GM12878 (cell line): ENCODE results near the gene PUS10. TPM values are rescaled to one million over a fixed set of nuclear protein-coding genes. Genes with fewer than 3 reads are reported as not detected.
A peak's percentile ranks its signal among the peaks of the same experiment; 100 is the strongest.

Experiments
- ATF2 ChIP-seq: IDR thresholded peaks from 2 replicates; pipeline ENCODE4 v1.6.1; 2012; ENCODE audit warnings: low read length, inconsistent platforms
- ATF7 ChIP-seq: fragments of 450-650 bp; IDR thresholded peaks from 2 replicates; pipeline ENCODE4 v1.6.1; 2016; ENCODE audit warnings: low read depth, mild to moderate bottlenecking
- BCL3 ChIP-seq: IDR thresholded peaks from 2 replicates; pipeline ENCODE4 v1.6.1; 2011; ENCODE audit warnings: borderline replicate concordance, low read depth, mild to moderate bottlenecking, moderate library complexity, low read length; ENCODE audit not compliant: insufficient read depth, poor library complexity, severe bottlenecking
- CBFB ChIP-seq: IDR thresholded peaks from 2 replicates; pipeline ENCODE4 v1.6.1; 2016; ENCODE audit warnings: antibody characterized with exemption, low read depth
- CEBPZ ChIP-seq: fragments of 150-350 bp; IDR thresholded peaks from 2 replicates; pipeline ENCODE4 v1.6.1; 2016; ENCODE audit warnings: low read depth, low read length
- CREM ChIP-seq: IDR thresholded peaks from 2 replicates; pipeline ENCODE4 v1.6.1; 2014; ENCODE audit warnings: antibody characterized with exemption, low read depth
- EED ChIP-seq: sonication (generic); IDR thresholded peaks from 2 replicates; pipeline ENCODE4 v1.6.1; 2016; ENCODE audit warnings: antibody characterized with exemption, low read depth
- ESRRA ChIP-seq: IDR thresholded peaks from 2 replicates; pipeline ENCODE4 v1.6.1; 2012; ENCODE audit warnings: mild to moderate bottlenecking, low read length, improper control_type of control experiment
- JUND ChIP-seq: IDR thresholded peaks from 2 replicates; pipeline ENCODE4 v1.6.1; 2012; ENCODE audit warnings: low read depth, mild to moderate bottlenecking, low read length, improper control_type of control experiment, moderate library complexity
- MEF2B ChIP-seq: fragments of 450-650 bp; IDR thresholded peaks from 2 replicates; pipeline ENCODE4 v1.6.1; 2018; ENCODE audit warnings: mild to moderate bottlenecking, moderate library complexity; ENCODE audit not compliant: partially characterized antibody, poor library complexity, severe bottlenecking
- MLLT1 ChIP-seq: fragments of 450-650 bp; IDR thresholded peaks from 2 replicates; pipeline ENCODE4 v1.6.1; 2016; ENCODE audit warnings: mild to moderate bottlenecking
- MYB ChIP-seq: fragments of 150-350 bp; IDR thresholded peaks from 2 replicates; pipeline ENCODE4 v1.6.1; 2014; ENCODE audit warnings: mild to moderate bottlenecking, low read depth, low read length, borderline replicate concordance
- NR2C2 ChIP-seq: IDR thresholded peaks from 2 replicates; pipeline ENCODE4 v1.6.1; 2011; ENCODE audit warnings: borderline replicate concordance, low read depth; ENCODE audit not compliant: control insufficient read depth, insufficient read length
- PML ChIP-seq: IDR thresholded peaks from 2 replicates; pipeline ENCODE4 v1.6.1; 2012; ENCODE audit warnings: low read length, inconsistent platforms
- POLR2A ChIP-seq: IDR thresholded peaks from 2 replicates; pipeline ENCODE4 v1.6.1; 2011; ENCODE audit warnings: low read depth, mild to moderate bottlenecking, low read length
- RAD51 ChIP-seq: fragments of 450-650 bp; IDR thresholded peaks from 2 replicates; pipeline ENCODE4 v1.6.1; 2016; ENCODE audit warnings: moderate library complexity, mild to moderate bottlenecking, inconsistent platforms
- SMC3 ChIP-seq: IDR thresholded peaks from 2 replicates; pipeline ENCODE4 v1.6.1; 2011; ENCODE audit warnings: low read length, improper control_type of control experiment, borderline replicate concordance
- SP1 ChIP-seq: IDR thresholded peaks from one replicate; pipeline ENCODE4 v1.6.1; 2011; ENCODE audit warnings: low read depth, low read length
- SREBF1 ChIP-seq: IDR thresholded peaks from 2 replicates; pipeline ENCODE4 v1.6.1; 2012; ENCODE audit warnings: mild to moderate bottlenecking, low read length
- SRF ChIP-seq, 2 experiments: IDR thresholded peaks; 2 replicates each; pipeline ENCODE4 v1.6.1; 2011; ENCODE audit warnings: low read depth in 2 of 2, low read length in 2 of 2, mild to moderate bottlenecking in 1 of 2, moderate library complexity in 1 of 2
- TCF12 ChIP-seq: IDR thresholded peaks from 2 replicates; pipeline ENCODE4 v1.6.1; 2011; ENCODE audit warnings: low read depth, mild to moderate bottlenecking, low read length
- ZSCAN29 ChIP-seq: fragments of 450-650 bp; IDR thresholded peaks from 2 replicates; pipeline ENCODE4 v1.6.1; 2017; ENCODE audit warnings: mild to moderate bottlenecking, moderate library complexity
- polyA plus RNA-seq, 11 experiments: library from polyadenylated mRNA; depleted of rRNA in 4 of 11; unstranded in 6 of 11; stranded (reverse) in 5 of 11; fragments of >200 nt; fragmentation: Nextera tagmentation in 4 of 11; fragmentation: Illumina TruSeq in 1 of 11; extraction: Ambion mirVana in 4 of 11; extraction: Trizol in 1 of 11; gene quantifications; 1 replicate in 1 of 11; 2 replicates in 10 of 11; pipeline versions ENCODE4 v1.2.1 to v1.2.3, GENCODE V29; 2011 to 2016; ENCODE audit warnings: inconsistent platforms in 2 of 11, missing spikeins in 2 of 11, low read depth in 1 of 11
- total RNA-seq, 4 experiments: library from RNA; depleted of rRNA in 3 of 4; stranded (reverse); fragments of >200 nt in 3 of 4; fragmentation: Illumina TruSeq in 1 of 4; extraction: Trizol in 1 of 4; gene quantifications; 2 replicates each; pipeline versions ENCODE4 v1.2.1 to v1.2.3, GENCODE V29; 2013 to 2021
- TF ChIP-seq, protein P1 (sequence below): IDR thresholded peaks from 2 replicates; pipeline ENCODE4 v1.6.1; 2011; ENCODE audit warnings: low read depth, low read length, improper control_type of control experiment, borderline replicate concordance

PUS10 gene
- total and polyA plus RNA-seq, 10 of the 15 experiments (the other 5 are each of a cell fraction or from before 2014, with no cell fraction given), result 9.1 to 17.0 (median 13.0) TPM

- TF ChIP-seq ESRRA, result no peak
- peak; percentile 41 for TF ChIP-seq SP1
- TF ChIP-seq CREM, result 0 out of 2 replicates have a peak, but pooled peaks have one; percentile 7
- no peak for TF ChIP-seq SMC3
- peak; percentile 5; the same call in 1 of the 2 replicates for TF ChIP-seq CEBPZ
- TF ChIP-seq JUND, result no peak
- TF ChIP-seq RAD51, result peak; percentile 89
- TF ChIP-seq TCF12, result peak; percentile 70; the same call in 1 of the 2 replicates
- peak; percentile 59; the same call in 1 of the 2 replicates for TF ChIP-seq EED
- TF ChIP-seq PML, result 0 out of 2 replicates have a peak, but pooled peaks have one; percentile 55
- TF ChIP-seq POLR2A, result peak; percentile 82
- TF ChIP-seq, protein P1, sequence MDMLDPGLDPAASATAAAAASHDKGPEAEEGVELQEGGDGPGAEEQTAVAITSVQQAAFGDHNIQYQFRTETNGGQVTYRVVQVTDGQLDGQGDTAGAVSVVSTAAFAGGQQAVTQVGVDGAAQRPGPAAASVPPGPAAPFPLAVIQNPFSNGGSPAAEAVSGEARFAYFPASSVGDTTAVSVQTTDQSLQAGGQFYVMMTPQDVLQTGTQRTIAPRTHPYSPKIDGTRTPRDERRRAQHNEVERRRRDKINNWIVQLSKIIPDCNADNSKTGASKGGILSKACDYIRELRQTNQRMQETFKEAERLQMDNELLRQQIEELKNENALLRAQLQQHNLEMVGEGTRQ, result no peak
- TF ChIP-seq MLLT1, result peak; percentile 100
- peak; percentile 99 for TF ChIP-seq NR2C2
- peak; percentile 100 for TF ChIP-seq ZSCAN29
- no peak for TF ChIP-seq ATF2
- no peak for TF ChIP-seq BCL3
- 0 out of 2 replicates have a peak, but pooled peaks have one; percentile 8 for TF ChIP-seq ATF7
- TF ChIP-seq CBFB, result peak; percentile 3; the same call in 1 of the 2 replicates
- TF ChIP-seq MEF2B, result no peak
- TF ChIP-seq MYB, result no peak
- peak; percentile 88 to 97 for TF ChIP-seq SRF (IDR thresholded peaks at IDR 0.05; ENCODE audit: low read depth in 2 of 2, low read length in 2 of 2)
- TF ChIP-seq SREBF1, result no peak
Measured at GRCh38 chr2:61017556-61018317, at the start of gene PUS10, which contains the start of gene PEX13 (continued).
